Activated CD8-positive, alpha-beta memory T cell treated with anti-CD3 and anti-CD28 coated beads, Interleukin-2, amount 10 ng/mL, durations not matched to agents 7 days and 5 days (primary cell): ENCODE results near the gene SRC. TPM values are rescaled to one million over a fixed set of nuclear protein-coding genes. Genes with fewer than 3 reads are reported as not detected.

Experiments used
- ATAC-seq: fragments of 150-1000 bp; cut with Tn5 transposase; one replicate; pipeline ENCODE4 v1.10.0; 2021; ENCODE audit warnings: moderate library complexity
- CTCF ChIA-PET: fragments of 350-600 bp; sonication (Branson Sonifier 250); formaldehyde crosslinking; loops from one replicate; lab custom pipeline; 2021; ENCODE audit warnings: antibody characterized with exemption; lab: Charles Lee
- DNase-seq: peaks from one replicate; pipeline ENCODE4 v3.0.0-alpha.2; 2020
- H3K27ac Mint-ChIP-seq: one replicate; pipeline ENCODE4 v1.8.0; 2021; ENCODE audit warnings: mild to moderate bottlenecking, mixed read lengths
- H3K27me3 Mint-ChIP-seq: one replicate; pipeline ENCODE4 v1.8.0; 2021; ENCODE audit warnings: mixed read lengths
- H3K36me3 Mint-ChIP-seq: one replicate; pipeline ENCODE4 v1.8.0; 2021; ENCODE audit warnings: mild to moderate bottlenecking, mixed read lengths
- H3K4me1 Mint-ChIP-seq: one replicate; pipeline ENCODE4 v1.8.0; 2021; ENCODE audit warnings: mixed read lengths
- H3K4me3 Mint-ChIP-seq: one replicate; pipeline ENCODE4 v1.8.0; 2021; ENCODE audit warnings: mild to moderate bottlenecking, moderate library complexity, mixed read lengths
- H3K9me3 Mint-ChIP-seq: one replicate; pipeline ENCODE4 v1.8.0; 2022; ENCODE audit warnings: low read depth, mixed read lengths
- total RNA-seq, 2 experiments: library from RNA; stranded (reverse); gene quantifications; one replicate each; pipeline ENCODE4 v1.2.3, GENCODE V29; 2021

The SRC gene
- total RNA-seq, 2 experiments from 2014 or later, result 1.9 to 3.6 TPM

DNA sequence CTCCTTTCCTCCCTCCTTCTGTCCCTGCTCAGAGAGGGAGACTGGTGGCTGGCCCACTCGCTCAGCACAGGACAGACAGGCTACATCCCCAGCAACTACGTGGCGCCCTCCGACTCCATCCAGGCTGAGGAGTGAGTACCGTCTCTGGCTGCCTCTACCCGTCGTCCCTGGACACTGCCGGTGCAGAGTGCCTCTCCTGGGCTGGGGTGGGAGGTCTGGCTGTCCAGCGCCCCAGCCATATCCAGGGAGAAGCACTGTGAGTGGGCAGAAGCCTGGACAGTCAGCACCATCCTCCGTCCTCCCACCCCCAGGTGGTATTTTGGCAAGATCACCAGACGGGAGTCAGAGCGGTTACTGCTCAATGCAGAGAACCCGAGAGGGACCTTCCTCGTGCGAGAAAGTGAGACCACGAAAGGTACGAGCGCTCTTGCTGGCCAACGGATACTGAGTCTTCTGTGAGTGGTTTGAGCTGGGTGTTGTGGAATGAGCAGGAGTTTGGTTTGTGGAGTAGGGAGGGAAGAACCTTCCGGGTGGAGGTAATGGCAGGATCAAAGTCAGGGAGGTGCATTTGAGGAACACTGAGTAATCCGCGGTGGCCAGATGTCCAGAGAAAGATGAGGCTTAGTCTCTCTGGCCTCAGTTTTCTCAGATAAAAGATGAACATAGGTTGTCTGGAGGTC is 48.1 kb downstream of the SRC start:
- H3K27me3 Mint-ChIP-seq, result no peaks in the 10 kb centered on the region
- H3K9me3 Mint-ChIP-seq, result no peaks in the 10 kb centered on the region
- no peak overlapping the region for H3K27ac Mint-ChIP-seq
- no peaks in the 10 kb centered on the region for H3K36me3 Mint-ChIP-seq
- ATAC-seq (no peak), DNase-seq (no peak)
- CTCF ChIA-PET, result interaction anchor here (3.6 kb wide), 1 partner anchor 141 kb away, joined by 17 read pairs; no protein-coding TSS in a partner anchor
- H3K4me1 Mint-ChIP-seq, result no peaks in the 10 kb centered on the region
- H3K4me3 Mint-ChIP-seq, result no peak overlapping the region

DNA sequence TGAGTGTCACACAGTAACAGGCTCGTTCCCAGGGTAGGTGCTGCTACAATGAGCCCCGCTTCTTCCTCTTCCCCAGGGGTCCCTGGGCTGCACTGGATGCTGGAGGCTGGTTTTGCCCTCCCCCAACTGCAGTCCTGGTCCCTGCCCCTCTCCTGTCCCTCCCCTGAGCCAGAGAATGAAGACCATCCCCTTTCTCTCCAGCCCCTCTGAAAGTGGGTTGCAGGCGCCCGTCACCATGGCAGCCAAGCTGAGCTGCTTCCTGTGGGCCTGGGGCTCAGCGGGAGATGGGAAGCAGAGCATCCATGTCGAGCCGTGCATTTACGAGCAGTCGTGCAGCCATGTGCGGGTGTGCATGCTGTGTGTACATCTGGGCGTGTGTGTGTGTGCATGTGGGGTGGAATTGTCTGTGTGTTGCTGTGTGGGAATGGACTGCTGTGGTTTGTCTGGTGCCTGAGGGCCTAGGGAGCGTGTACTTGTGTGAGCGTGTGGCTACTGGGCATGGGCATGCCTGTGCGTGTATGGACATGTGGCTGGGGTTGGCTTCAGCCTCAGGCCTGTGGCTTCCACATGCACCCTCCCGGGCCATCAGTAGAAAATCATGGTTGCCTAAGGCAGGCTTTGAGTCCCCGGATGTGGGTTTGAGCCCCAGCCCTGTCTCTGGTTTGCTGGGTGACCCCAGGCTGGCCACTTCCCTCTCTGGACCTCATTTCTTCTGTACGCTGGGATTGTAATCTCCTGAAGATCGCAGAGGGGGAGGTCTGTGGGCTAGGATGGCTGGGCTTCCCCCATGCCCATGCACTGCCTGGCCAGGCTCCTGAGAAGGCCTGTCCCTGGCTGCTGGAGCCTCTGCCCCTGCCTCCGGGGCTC is 48.8 kb downstream of the SRC start:
- no peaks in the 10 kb centered on the region for H3K9me3 Mint-ChIP-seq
- H3K36me3 Mint-ChIP-seq, result no peaks in the 10 kb centered on the region
- CTCF ChIA-PET, result no interaction called here
- DNase-seq (no peak), ATAC-seq (no peak)
- no peak overlapping the region for H3K4me3 Mint-ChIP-seq
- no peaks in the 10 kb centered on the region for H3K27me3 Mint-ChIP-seq
- H3K27ac Mint-ChIP-seq, result no peak overlapping the region
- H3K4me1 Mint-ChIP-seq, result no peaks in the 10 kb centered on the region

GRCh38 chr20:37395410-37395797 is 49.5 kb downstream of the SRC start:
- no peaks in the 10 kb centered on the region for H3K4me1 Mint-ChIP-seq
- H3K9me3 Mint-ChIP-seq, result no peaks in the 10 kb centered on the region
- no peak for DNase-seq
- CTCF ChIA-PET, result no interaction called here
- no peak for ATAC-seq
- H3K36me3 Mint-ChIP-seq, result no peaks in the 10 kb centered on the region
- no peak overlapping the region for H3K4me3 Mint-ChIP-seq
- no peak overlapping the region for H3K27ac Mint-ChIP-seq
- no peaks in the 10 kb centered on the region for H3K27me3 Mint-ChIP-seq

GRCh38 chr20:37395921-37396415 is 50.0 kb downstream of the SRC start:
- Mint-ChIP-seq H3K27me3 (no peaks in the 10 kb centered on the region), H3K9me3 (no peaks in the 10 kb centered on the region), H3K36me3 (no peaks in the 10 kb centered on the region), H3K27ac (no peak overlapping the region), H3K4me1 (no peaks in the 10 kb centered on the region), H3K4me3 (no peak overlapping the region)
- no peak for DNase-seq
- CTCF ChIA-PET, result no interaction called here
- ATAC-seq, result no peak

- Mint-ChIP-seq H3K27ac (no peak overlapping the region), H3K36me3 (no peaks in the 10 kb centered on the region), H3K4me3 (no peak overlapping the region), H3K9me3 (no peaks in the 10 kb centered on the region), H3K27me3 (no peaks in the 10 kb centered on the region), H3K4me1 (no peaks in the 10 kb centered on the region)
- CTCF ChIA-PET, result no interaction called here
- DNase-seq, result no peak
- no peak for ATAC-seq
Measured at GRCh38 chr20:37396416-37397075, 50.6 kb downstream of the SRC start.

DNA sequence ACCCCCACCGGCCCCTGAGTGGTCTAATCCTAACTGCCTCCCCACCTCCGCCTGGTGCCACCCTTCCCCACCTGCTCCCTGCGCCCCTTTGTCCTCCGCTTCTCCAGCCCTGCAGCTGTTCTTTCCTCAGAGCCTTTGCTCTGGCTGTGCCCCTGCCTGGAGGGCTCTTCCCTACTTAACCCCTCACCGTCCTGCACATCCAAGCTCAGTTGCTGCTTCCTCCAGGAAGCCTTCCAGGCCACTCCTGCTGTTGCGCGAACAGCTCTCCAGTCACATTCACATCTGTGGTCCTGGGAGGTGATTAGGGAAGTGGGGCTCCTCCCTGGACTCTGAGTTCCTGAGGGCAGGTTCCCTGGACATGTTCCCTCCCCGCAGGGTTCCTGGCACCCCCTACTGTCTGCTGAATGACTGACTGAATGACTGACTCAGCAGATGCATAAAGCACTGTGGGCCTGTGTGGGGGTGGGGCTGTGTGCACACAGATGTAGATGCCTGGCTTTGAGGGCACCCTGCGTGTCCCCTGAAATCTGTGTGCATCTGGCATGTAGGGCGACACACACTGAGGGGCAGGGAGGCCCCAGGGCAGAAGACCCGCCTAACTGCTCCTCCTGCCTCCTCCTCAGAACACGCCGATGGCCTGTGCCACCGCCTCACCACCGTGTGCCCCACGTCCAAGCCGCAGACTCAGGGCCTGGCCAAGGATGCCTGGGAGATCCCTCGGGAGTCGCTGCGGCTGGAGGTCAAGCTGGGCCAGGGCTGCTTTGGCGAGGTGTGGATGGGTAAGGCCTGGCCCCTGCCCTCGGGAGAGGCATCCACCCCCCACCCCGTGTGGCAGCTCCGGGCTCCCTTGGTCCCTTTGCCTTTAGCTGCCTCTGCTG is 51.4 kb downstream of the SRC start:
- no peak overlapping the region for H3K4me3 Mint-ChIP-seq
- DNase-seq (no peak), ATAC-seq (no peak)
- CTCF ChIA-PET, result no interaction called here
- no peak overlapping the region for H3K27ac Mint-ChIP-seq
- H3K27me3 Mint-ChIP-seq, result no peaks in the 10 kb centered on the region
- H3K4me1 Mint-ChIP-seq, result no peaks in the 10 kb centered on the region
- H3K9me3 Mint-ChIP-seq, result no peaks in the 10 kb centered on the region
- H3K36me3 Mint-ChIP-seq, result no peaks in the 10 kb centered on the region

DNA sequence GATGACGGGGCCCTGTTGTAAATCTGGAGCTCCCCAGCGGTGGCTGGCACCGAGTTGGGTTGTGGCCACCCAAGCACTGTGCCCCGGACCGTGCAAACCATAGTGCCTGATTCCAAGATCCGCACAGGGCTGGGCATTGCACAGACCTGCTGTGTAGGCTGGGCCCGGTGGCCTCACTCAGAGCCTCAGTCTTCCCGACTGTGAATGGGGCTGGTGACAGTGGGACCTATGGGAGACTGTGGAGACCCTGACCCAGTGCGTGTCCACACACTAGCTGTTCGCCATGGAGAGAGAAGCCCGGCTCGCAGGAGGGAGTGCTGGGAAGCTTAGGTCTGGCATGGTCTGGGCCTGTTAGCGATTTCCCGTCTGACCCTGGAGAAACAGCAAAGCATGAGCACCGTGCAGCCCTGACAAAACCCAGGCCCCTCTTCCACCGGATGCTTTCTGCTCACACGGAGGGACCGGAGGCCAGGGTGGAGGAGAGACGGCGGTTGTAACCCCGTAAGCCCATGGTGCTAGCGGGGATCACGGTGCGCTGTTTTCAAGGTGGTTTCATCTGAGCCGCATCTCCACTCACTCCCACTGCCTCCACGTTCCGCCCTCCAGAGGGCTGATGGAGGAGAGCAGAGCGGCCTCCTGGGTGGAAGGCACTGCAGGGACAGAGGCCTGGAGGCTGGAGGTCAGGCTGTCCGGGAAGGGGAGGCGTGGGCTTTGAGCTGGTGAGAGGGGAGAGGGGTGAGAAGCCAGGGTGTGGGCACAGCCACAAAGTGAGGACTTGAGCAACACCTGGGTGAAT is 52.2 kb downstream of the SRC start:
- ATAC-seq (no peak), DNase-seq (no peak)
- no peaks in the 10 kb centered on the region for H3K27me3 Mint-ChIP-seq
- no peaks in the 10 kb centered on the region for H3K4me1 Mint-ChIP-seq
- H3K4me3 Mint-ChIP-seq, result no peak overlapping the region
- CTCF ChIA-PET, result no interaction called here
- no peak overlapping the region for H3K27ac Mint-ChIP-seq
- no peaks in the 10 kb centered on the region for H3K36me3 Mint-ChIP-seq
- no peaks in the 10 kb centered on the region for H3K9me3 Mint-ChIP-seq

DNA sequence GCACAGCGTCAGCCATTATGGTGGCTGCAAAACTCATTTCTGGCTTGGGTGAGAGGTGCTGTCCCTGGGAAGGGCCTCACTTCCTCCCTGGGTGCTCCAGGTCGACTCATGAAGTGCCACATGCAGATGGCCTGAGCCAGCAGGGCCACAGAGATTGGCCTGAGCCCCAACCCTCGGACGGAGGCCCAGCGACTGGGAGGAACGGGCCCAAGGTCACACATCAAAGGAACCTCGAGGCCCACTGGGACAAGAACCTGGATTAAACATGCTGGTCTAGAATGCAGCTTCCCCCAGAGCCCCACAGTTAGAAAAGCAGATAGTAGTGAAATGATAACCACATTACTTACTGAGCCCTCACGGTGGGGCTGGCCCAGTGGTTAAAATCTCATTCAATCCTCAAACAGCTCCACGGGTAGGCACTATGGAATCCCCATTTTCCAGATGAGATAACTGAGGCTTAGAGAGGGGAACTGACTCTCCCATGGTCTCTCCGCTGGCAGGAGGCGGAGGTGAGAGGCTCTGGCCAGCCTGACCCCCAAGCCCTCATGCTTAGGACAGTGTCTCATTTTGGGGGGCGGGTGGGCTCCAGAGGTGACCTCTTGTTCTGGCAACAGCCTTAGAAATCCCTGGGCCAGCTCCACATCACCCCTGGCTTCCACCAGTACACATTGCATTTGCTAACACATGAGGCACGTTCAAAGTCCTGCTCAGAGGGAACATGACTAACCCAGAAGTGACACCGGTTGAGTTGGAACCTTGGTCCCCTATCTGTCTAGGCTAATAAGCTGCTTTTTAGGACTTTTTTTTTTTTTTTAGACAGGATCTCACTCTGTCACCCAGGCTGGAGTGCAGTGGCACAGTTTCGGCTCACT is 53.0 kb downstream of the SRC start:
- no peak overlapping the region for H3K4me3 Mint-ChIP-seq
- CTCF ChIA-PET, result interaction anchor here (0.6 kb wide), 1 partner anchor 16 kb away, joined by 3 read pairs; no protein-coding TSS in a partner anchor
- ATAC-seq (no peak), DNase-seq (no peak)
- H3K36me3 Mint-ChIP-seq, result no peaks in the 10 kb centered on the region
- H3K9me3 Mint-ChIP-seq, result no peaks in the 10 kb centered on the region
- no peak overlapping the region for H3K27ac Mint-ChIP-seq
- no peaks in the 10 kb centered on the region for H3K27me3 Mint-ChIP-seq
- H3K4me1 Mint-ChIP-seq, result no peaks in the 10 kb centered on the region

DNA sequence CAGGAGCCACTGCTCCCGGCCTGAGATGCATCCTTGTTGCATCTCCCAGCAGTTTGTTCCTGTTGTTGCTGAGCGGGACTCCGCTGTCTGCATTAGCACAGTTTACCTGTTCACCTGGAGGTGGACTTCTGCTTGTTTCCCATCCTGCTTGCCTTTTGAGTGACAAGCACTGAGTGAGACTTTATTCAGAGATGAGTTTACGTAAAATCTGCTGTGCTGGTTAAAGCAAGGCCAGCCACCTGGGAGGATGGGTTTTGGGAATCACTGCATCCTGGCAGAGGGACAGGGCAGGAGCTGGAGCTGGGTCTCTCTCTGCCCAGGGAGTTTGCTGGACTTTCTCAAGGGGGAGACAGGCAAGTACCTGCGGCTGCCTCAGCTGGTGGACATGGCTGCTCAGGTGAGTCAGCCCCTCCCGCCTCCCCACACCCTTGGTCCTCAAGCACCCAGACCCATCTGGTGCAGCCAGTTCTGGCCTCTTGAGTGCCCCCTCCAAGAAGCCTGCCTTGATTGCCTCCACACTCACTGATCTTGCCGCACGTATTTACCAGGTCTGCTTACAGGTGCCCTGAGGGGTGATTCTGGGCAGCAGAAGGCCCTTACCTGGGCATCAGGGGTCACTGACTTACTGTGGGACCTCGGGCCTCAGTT is 55.5 kb downstream of the SRC start:
- H3K36me3 Mint-ChIP-seq, result no peaks in the 10 kb centered on the region
- CTCF ChIA-PET, result interaction anchor here (1.2 to 1.3 kb wide), 2 partner anchors 17 to 132 kb away, joined by 3 to 4 read pairs; no protein-coding TSS in a partner anchor

DNA sequence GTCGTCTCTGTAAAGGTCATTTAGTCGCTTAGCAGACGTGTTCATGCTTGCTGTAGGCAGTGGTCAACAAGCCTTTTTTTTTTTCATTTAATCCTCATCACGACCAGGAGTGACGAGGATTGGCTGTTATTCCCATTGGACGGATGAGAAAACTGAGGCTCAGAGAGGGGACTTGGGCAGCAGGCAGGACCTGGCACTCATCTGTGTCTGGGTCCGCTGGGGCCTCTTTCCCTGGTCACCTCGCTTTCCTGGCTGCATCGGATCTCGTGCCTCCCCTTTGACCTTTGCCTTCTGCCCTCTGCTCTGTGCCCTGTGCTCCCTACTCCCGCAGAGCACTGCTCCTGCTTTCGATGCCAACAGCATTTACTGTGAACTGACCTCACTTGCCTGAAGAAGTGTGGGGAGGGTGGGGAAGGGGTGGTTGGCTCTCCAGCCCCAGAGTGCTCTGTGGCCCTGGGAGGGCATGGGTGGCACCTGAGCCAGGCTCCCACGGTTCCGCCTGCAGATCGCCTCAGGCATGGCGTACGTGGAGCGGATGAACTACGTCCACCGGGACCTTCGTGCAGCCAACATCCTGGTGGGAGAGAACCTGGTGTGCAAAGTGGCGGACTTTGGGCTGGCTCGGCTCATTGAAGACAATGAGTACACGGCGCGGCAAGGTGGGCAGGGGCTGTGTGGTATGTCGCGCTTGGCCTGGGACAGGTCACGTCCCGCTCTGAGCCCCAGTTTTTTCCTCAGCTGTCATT is 56.2 kb downstream of the SRC start:
- no peaks in the 10 kb centered on the region for H3K36me3 Mint-ChIP-seq
- peaks cover 9% of the 10 kb centered on the region for H3K27me3 Mint-ChIP-seq
- CTCF ChIA-PET, result no interaction called here
- H3K4me3 Mint-ChIP-seq, result no peak overlapping the region
- ATAC-seq, result no peak
- no peak overlapping the region for H3K27ac Mint-ChIP-seq
- no peak for DNase-seq
- H3K4me1 Mint-ChIP-seq, result peaks cover 8% of the 10 kb centered on the region
- H3K9me3 Mint-ChIP-seq, result no peaks in the 10 kb centered on the region

More for the DNA sequence above, 55.5 kb downstream of the SRC start:
- peaks cover 9% of the 10 kb centered on the region for H3K27me3 Mint-ChIP-seq
- no peaks in the 10 kb centered on the region for H3K9me3 Mint-ChIP-seq
- no peak overlapping the region for H3K27ac Mint-ChIP-seq
- no peak overlapping the region for H3K4me3 Mint-ChIP-seq
- ATAC-seq (no peak), DNase-seq (no peak)
- H3K4me1 Mint-ChIP-seq, result peaks cover 8% of the 10 kb centered on the region
